GM18868 (cell line): Measurements from ENCODE around the gene NOP53.
"Not testable (repeated sequence)": the region's sequence is repeated elsewhere in the genome, so short reads cannot be mapped to it uniquely, and the experiment has no call there.

Experiments used
- ATAC-seq: cut with Tn5 transposase; IDR thresholded peaks from one replicate; pipeline ENCODE4 v1.9.1; 2021; ENCODE audit warnings: mild to moderate bottlenecking, moderate library complexity; ENCODE audit not compliant: unreplicated experiment

Gene NOP53

GRCh38 chr19:47745010-47745901 is at the start of gene NOP53:
Gene NOP53, plus strand, starts transcription at chr19:47745546. Its CDS starts 14 bp downstream, at chr19:47745560.
- ATAC-seq = peak; percentile 68

- no peak for ATAC-seq
These were observed 48.7 kb upstream of the NOP53 start for GRCh38 chr19:47696635-47697034.

- no peak for ATAC-seq
These were observed 47.3 kb upstream of the NOP53 start for GRCh38 chr19:47697863-47698609.

- no peak for ATAC-seq
These were observed 46.6 kb upstream of the NOP53 start for GRCh38 chr19:47698631-47699359.

GRCh38 chr19:47699360-47699917 is 45.9 kb upstream of the NOP53 start:
- ATAC-seq = no peak

- ATAC-seq = no peak
These were observed 44.2 kb upstream of the NOP53 start for GRCh38 chr19:47700934-47701716.

- ATAC-seq = no peak
These were observed 43.4 kb upstream of the NOP53 start for GRCh38 chr19:47701717-47702552.

GRCh38 chr19:47702671-47703070 is 42.7 kb upstream of the NOP53 start:
- ATAC-seq = no peak

GRCh38 chr19:47703301-47703700 is 42.0 kb upstream of the NOP53 start:
- no peak for ATAC-seq

- no peak for ATAC-seq
These were observed 41.3 kb upstream of the NOP53 start for GRCh38 chr19:47704024-47704423.

GRCh38 chr19:47704656-47705055 is 40.7 kb upstream of the NOP53 start:
- no peak for ATAC-seq

- ATAC-seq = no peak
These were observed 38.0 kb upstream of the NOP53 start for GRCh38 chr19:47707135-47707925.

GRCh38 chr19:47711652-47712242 is 33.6 kb upstream of the NOP53 start:
- ATAC-seq = no peak

GRCh38 chr19:47713046-47714021 is 32.0 kb upstream of the NOP53 start, which contains the start of gene EHD2:
Gene EHD2, plus strand, starts transcription at chr19:47713422. Its CDS starts 3,191 bp downstream, at chr19:47716613.
- no peak for ATAC-seq

GRCh38 chr19:47714339-47714738 is 31.0 kb upstream of the NOP53 start:
- ATAC-seq = no peak

- ATAC-seq = not testable (repeated sequence)
These were observed 30.5 kb upstream of the NOP53 start for GRCh38 chr19:47714855-47715254.
